Measurements from ENCODE around the gene HS2ST1. TPM values are rescaled to one million over a fixed set of nuclear protein-coding genes. Genes with fewer than 3 reads are reported as not detected.
"Not testable (repeated sequence)": the region's sequence is repeated elsewhere in the genome, so short reads cannot be mapped to it uniquely, and the experiment has no call there.

Gene HS2ST1
- total RNA-seq, 1 experiment from 2014 or later: 17.6 TPM

- no peak for DNase-seq (ENCODE audit: low spot score)
Observed at GRCh38 chr1:87064309-87064708, 149.9 kb downstream of the HS2ST1 start.

GRCh38 chr1:87064986-87065385 is 150.6 kb downstream of the HS2ST1 start:
- no peak for DNase-seq (ENCODE audit: low spot score)

- not testable (repeated sequence) for DNase-seq (ENCODE audit: low spot score)
Observed at GRCh38 chr1:87066708-87067107, 152.3 kb downstream of the HS2ST1 start.

GRCh38 chr1:87072411-87072810 is 158.0 kb downstream of the HS2ST1 start:
- no peak for DNase-seq (ENCODE audit: low spot score)

GRCh38 chr1:87072904-87073303 is 158.5 kb downstream of the HS2ST1 start:
- no peak for DNase-seq (ENCODE audit: low spot score)

GRCh38 chr1:87074001-87074795 is 159.8 kb downstream of the HS2ST1 start:
- no peak for DNase-seq (ENCODE audit: low spot score)

- DNase-seq (ENCODE audit: low spot score): no peak
Observed at GRCh38 chr1:87077959-87078639, 163.7 kb downstream of the HS2ST1 start.

- DNase-seq (ENCODE audit: low spot score): peak; percentile 7
Observed at GRCh38 chr1:87084244-87084836, 169.9 kb downstream of the HS2ST1 start.

- DNase-seq (ENCODE audit: low spot score): no peak
Observed at GRCh38 chr1:87086120-87086519, 171.7 kb downstream of the HS2ST1 start.

GRCh38 chr1:87089070-87089736 is 174.8 kb downstream of the HS2ST1 start:
- DNase-seq (ENCODE audit: low spot score): no peak

GRCh38 chr1:87089823-87090222 is 175.4 kb downstream of the HS2ST1 start:
- no peak for DNase-seq (ENCODE audit: low spot score)

- no peak for DNase-seq (ENCODE audit: low spot score)
Observed at GRCh38 chr1:87091425-87091824, 177.0 kb downstream of the HS2ST1 start.

GRCh38 chr1:87092846-87093245 is 178.4 kb downstream of the HS2ST1 start:
- no peak for DNase-seq (ENCODE audit: low spot score)

GRCh38 chr1:87093286-87093685 is 178.9 kb downstream of the HS2ST1 start:
- peak; percentile 22 for DNase-seq (ENCODE audit: low spot score)

- DNase-seq (ENCODE audit: low spot score): no peak
Observed at GRCh38 chr1:87094238-87094637, 179.8 kb downstream of the HS2ST1 start.

- no peak for DNase-seq (ENCODE audit: low spot score)
Observed at GRCh38 chr1:87100271-87100670, 185.8 kb downstream of the HS2ST1 start.

- no peak for DNase-seq (ENCODE audit: low spot score)
Observed at GRCh38 chr1:87103074-87103473, 188.6 kb downstream of the HS2ST1 start.

- DNase-seq (ENCODE audit: low spot score): no peak
Observed at GRCh38 chr1:87104140-87104539, 189.7 kb downstream of the HS2ST1 start.

GRCh38 chr1:87104945-87105344 is 190.5 kb downstream of the HS2ST1 start:
- DNase-seq (ENCODE audit: low spot score): no peak

- no peak for DNase-seq (ENCODE audit: low spot score)
Observed at GRCh38 chr1:87106144-87106543, 191.7 kb downstream of the HS2ST1 start.

GRCh38 chr1:87106867-87107266 is 192.4 kb downstream of the HS2ST1 start:
- DNase-seq (ENCODE audit: low spot score): no peak

- no peak for DNase-seq (ENCODE audit: low spot score)
Observed at GRCh38 chr1:87108228-87108627, 193.8 kb downstream of the HS2ST1 start.

Data from A172 (cell line).